HL-60 (cell line): Measurements from ENCODE around the gene SARM1.

Experiments used
- CTCF ChIP-seq: IDR thresholded peaks from one replicate; pipeline ENCODE4 v1.5.1; 2011; ENCODE audit warnings: low read length, control low read depth, inconsistent platforms; ENCODE audit not compliant: insufficient read depth
- REST ChIP-seq: IDR thresholded peaks from 2 replicates; pipeline ENCODE4 v1.6.1; 2012; ENCODE audit warnings: low read depth; ENCODE audit not compliant: insufficient replicate concordance

DNA sequence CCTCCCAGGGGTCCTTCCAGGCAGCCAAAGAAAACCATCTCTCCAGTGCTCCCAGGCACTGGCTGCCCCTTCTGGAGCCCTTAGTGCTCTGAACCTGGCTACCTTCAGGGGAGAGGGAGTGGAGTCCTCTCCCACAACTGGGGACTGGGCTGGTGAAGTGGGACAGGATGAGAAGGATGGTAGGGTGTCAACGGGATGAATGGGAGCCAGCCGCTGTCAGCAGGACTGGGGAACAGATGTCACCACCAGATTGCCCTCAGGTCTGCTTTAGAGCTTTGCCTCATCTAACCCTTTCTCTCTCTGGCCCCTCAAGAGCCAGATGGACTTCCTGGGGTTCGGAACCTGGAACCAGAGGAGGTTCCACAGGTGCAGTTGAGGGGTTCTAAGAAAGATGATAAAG lies 6.0 kb upstream of the SARM1 start:
- TF ChIP-seq CTCF (no peak), REST (no peak)
